Hematopoietic multipotent progenitor cell treated with erythropoietin and hydrocortisone succinate and interleukin-3 and kit ligand, for 6 days (in vitro differentiated cells): ENCODE measurements around the gene SLC2A11.
"Not testable (repeated sequence)": the region's sequence is repeated elsewhere in the genome, so short reads cannot be mapped to it uniquely, and the experiment has no call there.

Experiments
- DNase-seq: peaks from one replicate; pipeline ENCODE4 v3.0.0-alpha.2; 2015

The SLC2A11 gene

DNA sequence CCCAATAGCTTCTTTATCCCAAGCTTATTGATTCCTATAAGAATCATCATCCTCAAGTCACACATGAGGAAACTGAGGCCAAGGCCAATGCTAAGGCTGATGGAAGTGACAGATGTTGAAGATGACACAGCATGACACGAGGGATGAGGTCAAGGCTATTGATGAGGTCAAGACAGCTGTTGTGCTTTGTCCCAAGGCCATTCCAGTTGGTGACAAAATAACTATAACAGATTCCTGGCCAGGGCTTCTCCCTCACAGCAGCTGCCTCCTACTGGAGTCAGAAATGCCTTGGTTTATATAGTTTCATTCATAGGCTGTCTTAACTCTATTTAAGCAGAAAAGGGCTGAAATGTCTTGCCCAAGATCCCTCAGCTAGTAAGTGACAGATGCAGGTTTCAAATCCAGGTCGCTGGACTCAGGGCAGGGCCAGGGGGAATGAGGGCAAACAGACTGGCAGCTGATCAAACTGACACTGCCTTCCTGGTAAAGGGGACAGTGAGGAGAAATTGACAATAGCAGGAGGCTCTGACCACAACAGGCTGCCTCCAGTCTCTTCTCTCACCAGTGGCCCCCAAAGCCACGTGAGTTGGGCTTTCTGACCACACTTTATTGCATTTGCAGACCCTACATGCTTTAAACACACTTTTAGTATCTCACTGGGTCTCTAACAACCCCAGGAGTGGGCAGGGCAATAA is 53.0 kb downstream of the SLC2A11 start:
- no peak for DNase-seq

DNA sequence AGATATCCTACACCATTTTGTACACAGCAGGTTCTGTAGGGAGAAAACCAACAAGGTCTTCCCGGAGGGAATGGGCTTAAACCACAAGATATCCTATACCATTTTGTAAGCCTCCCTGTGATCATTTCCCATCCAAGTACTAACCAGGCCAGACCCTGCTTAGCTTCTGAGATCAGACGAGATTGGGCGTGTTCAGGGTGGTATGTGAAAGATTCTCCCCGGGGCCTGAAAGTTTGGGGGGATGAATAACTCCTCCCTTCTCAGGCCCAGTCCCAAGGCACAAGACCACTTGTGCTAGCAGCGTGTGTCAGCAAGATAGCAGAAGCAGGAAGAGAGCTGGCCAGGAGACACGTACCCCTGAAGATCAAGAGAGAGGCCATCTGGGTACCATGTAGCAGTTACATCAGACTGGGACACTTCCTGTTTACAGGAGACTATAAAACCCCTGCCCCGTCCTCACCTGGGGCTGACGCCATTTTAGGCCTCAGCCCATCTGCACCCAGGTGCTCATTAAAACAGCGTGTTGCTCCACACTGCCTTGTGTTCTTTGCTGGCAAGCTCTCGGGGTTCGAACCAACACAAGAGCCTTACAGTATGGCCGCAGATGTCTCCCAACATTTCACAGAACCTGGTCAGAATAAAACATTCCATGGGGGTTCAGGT is 53.8 kb downstream of the SLC2A11 start:
- no peak for DNase-seq

DNA sequence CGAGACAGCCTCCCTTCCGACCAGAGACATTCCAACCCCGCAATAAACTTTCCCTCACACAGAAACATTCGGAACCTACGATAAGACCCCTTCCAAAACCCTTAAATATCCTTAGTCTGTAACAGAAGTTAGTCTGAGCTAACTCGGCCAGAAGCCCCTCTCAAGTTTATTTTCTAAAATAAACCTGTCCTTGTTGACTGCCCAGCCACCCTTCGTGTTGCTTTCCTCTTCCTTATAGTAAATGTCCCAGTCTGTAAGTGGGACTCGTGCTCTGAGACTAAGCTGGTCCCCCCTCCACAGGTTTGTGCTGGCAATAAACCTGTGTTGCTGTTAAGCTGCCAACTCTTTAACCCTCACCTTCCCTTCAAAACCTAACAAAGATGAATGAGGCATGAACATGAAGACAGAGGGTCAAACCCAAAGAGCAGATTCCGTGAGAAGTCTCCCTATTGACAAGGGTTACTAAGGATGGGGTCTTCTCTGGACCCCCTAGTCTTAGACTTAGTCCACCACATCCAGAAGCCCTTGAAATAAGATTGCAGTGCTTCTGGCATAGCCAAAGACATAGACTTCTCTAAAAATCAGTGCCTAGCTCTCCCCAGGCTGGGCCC is 54.7 kb downstream of the SLC2A11 start:
- no peak for DNase-seq

DNA sequence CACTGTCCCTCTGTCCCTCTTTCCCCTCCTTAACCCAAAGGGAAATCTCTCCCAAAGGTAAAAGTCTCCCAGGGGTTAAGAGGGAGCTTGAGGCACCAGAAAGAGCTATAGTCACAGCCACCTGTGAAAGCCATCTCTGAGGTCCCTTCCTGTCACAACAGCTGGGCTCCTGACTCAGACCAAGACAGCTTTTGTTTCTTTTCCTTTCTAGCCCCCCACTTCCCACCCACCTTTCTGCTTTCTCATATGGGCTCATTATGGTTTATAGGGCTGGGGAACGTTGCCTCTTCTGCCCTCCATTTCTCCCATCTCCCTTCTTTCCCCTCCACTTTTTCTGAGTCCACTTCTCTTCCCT is 55.6 kb downstream of the SLC2A11 start:
- no peak for DNase-seq

DNA sequence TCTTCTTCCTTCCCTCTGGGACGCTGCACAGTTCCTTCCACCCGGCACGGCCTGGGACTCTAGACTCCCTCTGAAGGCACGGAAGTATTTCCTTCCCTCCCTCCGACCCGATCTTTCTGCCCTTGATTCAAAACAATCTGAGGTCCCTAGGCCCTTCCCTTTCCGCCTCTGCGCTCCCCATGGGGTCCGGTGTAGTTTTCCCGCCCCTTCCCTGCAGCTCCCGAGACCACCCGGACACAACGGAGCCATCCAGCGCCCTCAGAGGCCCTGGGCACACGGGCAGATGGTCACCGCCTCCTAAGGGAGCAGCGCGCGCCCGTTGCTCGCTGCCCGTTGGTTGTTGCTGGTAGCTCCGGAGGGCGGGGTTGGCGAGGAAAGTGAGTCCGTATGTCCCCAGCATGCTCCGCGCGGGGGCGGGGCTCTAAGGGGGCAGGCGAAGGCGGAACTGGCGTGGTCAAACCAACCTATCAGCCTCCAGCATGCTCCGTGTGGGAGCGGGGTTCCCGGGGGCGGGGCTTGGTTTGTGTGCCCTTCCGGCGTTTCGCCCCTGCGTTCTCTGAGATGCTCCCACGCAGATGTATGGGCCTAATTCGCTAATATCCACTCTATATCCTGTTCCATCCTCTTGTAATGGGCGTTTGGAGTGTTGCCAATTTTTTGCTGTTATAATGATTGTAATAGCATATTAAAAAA is 56.1 kb downstream of the SLC2A11 start:
- peak; percentile 100 for DNase-seq

DNA sequence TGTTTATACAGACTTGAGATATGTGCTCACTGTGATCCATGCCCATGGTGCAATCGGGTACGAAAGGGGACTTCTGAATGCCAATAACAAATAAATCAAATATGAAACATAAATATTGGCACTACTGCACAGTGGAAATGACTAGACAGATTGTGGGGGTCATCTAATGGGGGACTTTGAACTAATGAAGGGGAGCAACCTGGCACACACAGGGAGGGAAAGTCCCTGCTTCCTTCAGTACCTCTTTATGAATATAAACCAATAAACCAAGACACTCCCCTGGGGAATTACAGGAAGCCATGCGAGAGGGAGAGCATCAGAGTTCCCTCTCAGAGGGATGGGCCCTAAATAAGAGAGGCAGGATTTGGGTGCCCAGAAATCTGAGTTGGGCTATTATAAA is 57.6 kb downstream of the SLC2A11 start:
- DNase-seq, result no peak

DNA sequence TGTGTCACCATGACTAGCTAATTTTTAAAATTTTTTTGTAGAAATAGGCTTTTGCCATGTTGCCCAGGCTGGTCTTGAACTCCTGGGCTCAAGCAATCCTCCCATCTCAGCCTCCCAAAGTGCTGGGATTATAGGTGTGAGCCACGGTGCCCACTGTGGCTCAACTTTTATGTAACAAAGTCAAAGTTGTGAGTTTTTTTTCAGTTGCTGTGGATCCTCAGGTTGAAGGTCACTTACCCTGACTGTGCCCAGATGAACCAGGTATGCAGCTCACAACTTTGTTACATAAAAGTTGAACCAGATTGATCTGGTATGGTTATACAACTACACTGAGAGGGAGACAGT is 62.6 kb downstream of the SLC2A11 start:
- DNase-seq, result not testable (repeated sequence)

DNA sequence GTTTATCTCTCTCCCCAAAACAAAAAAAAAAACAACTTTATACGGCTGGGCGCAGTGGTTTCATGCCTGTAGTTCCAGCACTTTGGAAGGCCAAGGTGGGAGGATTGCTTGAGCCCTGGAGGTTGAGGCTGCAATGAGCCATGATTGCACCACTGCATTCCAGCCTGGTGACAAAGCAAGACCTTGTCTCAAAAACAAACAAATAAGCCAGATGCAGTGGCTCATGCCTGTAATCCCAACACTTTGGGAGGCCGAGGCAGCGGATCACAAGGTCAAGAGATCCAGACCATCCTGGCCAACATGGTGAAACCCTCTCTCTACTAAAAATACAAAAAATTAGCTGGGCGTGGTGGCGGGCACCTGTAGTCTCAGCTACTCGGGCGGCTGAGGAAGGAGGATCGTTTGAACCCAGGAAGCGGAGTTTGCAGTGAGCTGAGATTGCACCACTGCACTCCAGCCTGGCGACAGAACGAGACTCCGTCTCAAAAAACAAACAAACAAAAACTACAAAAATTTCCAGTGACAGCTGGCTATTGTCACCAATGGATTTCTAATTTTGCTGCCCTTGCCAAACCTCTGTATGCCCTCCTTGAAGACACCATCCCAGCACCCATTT is 64.0 kb downstream of the SLC2A11 start:
- not testable (repeated sequence) for DNase-seq

DNA sequence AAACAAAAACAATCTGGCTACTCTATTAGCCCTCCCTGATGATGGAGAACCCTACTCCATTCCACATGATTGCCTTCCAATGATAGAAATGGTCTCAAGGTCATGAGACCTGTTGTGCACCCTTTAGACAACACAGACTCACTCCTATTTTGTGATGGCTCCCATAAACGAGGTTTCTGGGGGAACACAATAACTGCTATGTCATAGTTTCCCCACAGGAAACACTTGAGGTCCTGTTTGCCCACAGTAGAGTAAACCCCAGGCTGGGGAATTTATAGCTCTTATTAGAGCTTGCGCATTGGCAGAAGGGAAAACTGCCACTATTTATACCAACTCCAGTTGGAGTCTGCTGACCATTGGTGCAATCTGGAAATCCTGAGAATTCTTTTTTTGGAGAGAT is 65.2 kb downstream of the SLC2A11 start:
- no peak for DNase-seq

DNA sequence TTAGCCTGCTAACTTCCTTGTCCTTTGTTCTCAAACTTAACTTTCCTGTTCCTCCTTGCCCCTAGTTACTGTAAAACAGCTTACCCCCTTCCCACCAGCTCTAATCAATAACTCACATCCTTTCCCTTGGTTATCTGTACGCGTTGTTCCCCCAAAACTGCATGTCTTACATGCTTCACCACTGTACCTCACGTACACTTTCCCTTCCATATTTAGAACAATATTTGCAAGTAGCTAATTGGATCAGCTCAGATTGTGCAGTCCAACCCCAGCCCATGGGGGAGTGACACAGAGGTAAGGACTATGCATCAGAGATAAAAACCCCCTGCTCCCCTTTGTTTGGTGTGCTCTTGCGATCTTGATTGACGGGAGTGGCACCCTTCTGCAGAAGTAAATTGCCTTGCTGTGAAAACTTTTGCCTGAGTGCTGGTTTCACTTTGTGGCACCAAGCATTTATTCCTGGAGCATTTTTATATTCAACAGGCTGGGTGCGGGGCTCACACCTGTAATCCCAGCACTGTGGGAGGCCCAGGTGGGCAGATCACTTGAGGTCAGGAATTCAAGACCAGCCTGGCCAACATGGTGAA is 67.4 kb downstream of the SLC2A11 start:
- no peak for DNase-seq

DNA sequence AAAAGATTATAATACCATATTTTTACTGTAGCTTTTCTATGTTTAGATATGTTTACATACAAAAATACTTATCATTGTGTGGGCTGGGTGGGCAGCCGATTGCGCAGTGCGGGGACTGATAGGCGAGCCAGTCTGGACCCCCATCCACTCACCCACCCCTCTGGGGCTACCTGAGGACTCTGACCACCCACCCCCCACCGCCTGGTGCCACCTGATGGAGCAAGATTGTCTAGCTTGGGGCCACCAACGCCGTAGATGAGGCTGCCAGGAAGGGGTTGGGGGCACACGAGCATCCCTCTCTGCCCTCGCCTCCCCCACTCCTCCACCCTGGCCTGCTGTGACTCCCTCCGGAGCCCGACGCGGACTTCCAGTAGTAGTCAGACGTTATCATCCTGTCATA is 68.9 kb downstream of the SLC2A11 start:
- DNase-seq, result no peak
